HepG2 (cell line): ENCODE data around the gene MAP10. TPM values are rescaled to one million over a fixed set of nuclear protein-coding genes. Genes with fewer than 3 reads are reported as not detected.

ENCODE experiments used
- ATAC-seq: fragments of 200-7000 bp; cut with Tn5 transposase; 3 replicates; pipeline ENCODE4 v1.9.1; 2020; ENCODE audit warnings: mild to moderate bottlenecking, moderate library complexity
- BruUV-seq: library from RNA; stranded (reverse); fragments of 400-500 nt; replicated peaks from 2 replicates; lab custom pipeline; 2021; lab: Mats Ljungman, UMichigan
- CTCF ChIA-PET: fragments of 300-600 bp; formaldehyde crosslinking; extraction: SDS; loops from one replicate; lab custom pipeline; 2021; ENCODE audit warnings: low total read pairs, inconsistent platforms, low intra/inter-chr PET ratio; lab: Yijun Ruan, JAX
- POLR2A ChIA-PET: fragments of 350-600 bp; sonication (Branson Sonifier 250); formaldehyde crosslinking; loops from one replicate; lab custom pipeline; 2020; ENCODE audit warnings: antibody characterized with exemption, inconsistent platforms; lab: Yijun Ruan, JAX
- DNase-seq: peaks from one replicate; pipeline ENCODE4 v3.0.0-alpha.2; 2015; ENCODE audit warnings: low spot score
- FAIRE-seq: peaks from 3 replicates; lab custom pipeline; 2011; peaks lifted over from hg19 to GRCh38; lab: Jason Lieb, UNC
- H2AFZ ChIP-seq: one replicate; pipeline ENCODE4 v1.6.1; 2011; ENCODE audit warnings: low read length, inconsistent platforms
- H3K27ac ChIP-seq: fragments of 300-600 bp; 3 replicates; pipeline ENCODE4 v1.8.0; 2011; ENCODE audit warnings: mixed run types, mild to moderate bottlenecking, mixed read lengths, low read length, inconsistent platforms; ENCODE audit not compliant: insufficient read depth; ENCODE audit errors: extremely low read length
- H3K27me3 ChIP-seq, 2 experiments: fragments of 200-600 bp in 1 of 2; 2 replicates in 1 of 2; 3 replicates in 1 of 2; pipeline versions ENCODE4 v1.6.0 to v1.8.0; 2011; ENCODE audit warnings: low read length in 2 of 2, mild to moderate bottlenecking in 2 of 2, moderate library complexity in 2 of 2, inconsistent platforms in 1 of 2; ENCODE audit not compliant: insufficient read depth in 2 of 2, control insufficient read depth in 1 of 2
- H3K36me3 ChIP-seq, 2 experiments: fragments of 200-600 bp in 1 of 2; replicated peaks in 1 of 2; 2 replicates in 1 of 2; 3 replicates in 1 of 2; pipeline versions ENCODE4 v1.5.1 to v1.8.0; 2011; ENCODE audit warnings: low read length in 2 of 2, inconsistent platforms in 1 of 2; ENCODE audit not compliant: insufficient read depth in 2 of 2, control insufficient read depth in 1 of 2
- H3K4me1 ChIP-seq: 2 replicates; pipeline ENCODE4 v1.5.1; 2012; ENCODE audit warnings: low read length, inconsistent platforms; ENCODE audit not compliant: insufficient read depth
- H3K4me2 ChIP-seq: 2 replicates; pipeline ENCODE4 v1.6.0; 2011; ENCODE audit warnings: low read depth, low read length, inconsistent platforms
- H3K4me3 ChIP-seq, 3 experiments: fragments of 200-600 bp in 1 of 3; sonication (generic), shearing (Covaris generic) in 1 of 3; replicated peaks in 1 of 3; 2 replicates each; pipeline ENCODE4 v1.5.1; 2011 to 2016; ENCODE audit warnings: low read length in 3 of 3, inconsistent platforms in 2 of 3, low read depth in 2 of 3, mild to moderate bottlenecking in 2 of 3, control low read depth in 1 of 3, mixed read lengths in 1 of 3; ENCODE audit not compliant: insufficient read depth in 1 of 3
- H3K79me2 ChIP-seq: one replicate; pipeline ENCODE4 v1.6.1; 2011; ENCODE audit warnings: low read length, inconsistent platforms; ENCODE audit not compliant: insufficient read depth
- H3K9ac ChIP-seq: 2 replicates; pipeline ENCODE4 v1.6.0; 2011; ENCODE audit warnings: mild to moderate bottlenecking, low read depth, low read length, inconsistent platforms; ENCODE audit not compliant: insufficient read depth
- H3K9me3 ChIP-seq: 2 replicates; pipeline ENCODE4 v1.5.1; 2012; ENCODE audit warnings: mild to moderate bottlenecking, low read length
- H4K20me1 ChIP-seq: 2 replicates; pipeline ENCODE4 v1.6.0; 2011; ENCODE audit warnings: inconsistent platforms, mild to moderate bottlenecking, low read length, moderate library complexity; ENCODE audit not compliant: insufficient read depth
- BATF2 ChIP-seq: sonication (generic); formaldehyde crosslinking; IDR thresholded peaks from 2 replicates; pipeline ENCODE4 v1.8.0; 2022; ENCODE audit warnings: mild to moderate bottlenecking, missing genetic modification reagents, moderate library complexity
- FIP1L1 ChIP-seq: fragments of 200-400 bp; formaldehyde crosslinking; IDR thresholded peaks from 2 replicates; pipeline ENCODE4 v1.6.1; 2018; ENCODE audit warnings: low read depth, mild to moderate bottlenecking, low read length, moderate library complexity, borderline replicate concordance; ENCODE audit not compliant: insufficient read depth
- FOXP4 ChIP-seq: sonication (generic); formaldehyde crosslinking; IDR thresholded peaks from 2 replicates; pipeline ENCODE4 v1.4.0; 2020; ENCODE audit warnings: missing genetic modification reagents
- HDAC1 ChIP-seq: sonication (generic); formaldehyde crosslinking; IDR thresholded peaks from 2 replicates; pipeline ENCODE4 v1.5.1; 2020; ENCODE audit warnings: mild to moderate bottlenecking, missing genetic modification reagents
- KDM4B ChIP-seq: sonication (generic); formaldehyde crosslinking; IDR thresholded peaks from 2 replicates; pipeline ENCODE4 v1.4.0; 2020; ENCODE audit warnings: missing genetic modification reagents
- MXD1 ChIP-seq: sonication (generic); formaldehyde crosslinking; IDR thresholded peaks from 2 replicates; pipeline ENCODE4 v1.4.0; 2020; ENCODE audit warnings: mild to moderate bottlenecking, missing genetic modification reagents
- PAX8 ChIP-seq: sonication (generic); formaldehyde crosslinking; IDR thresholded peaks from 2 replicates; pipeline ENCODE4 v1.8.0; 2022; ENCODE audit warnings: mild to moderate bottlenecking, missing genetic modification reagents, borderline replicate concordance
- PHF21A ChIP-seq: sonication (generic); formaldehyde crosslinking; IDR thresholded peaks from 2 replicates; pipeline ENCODE4 v1.5.0; 2020; ENCODE audit warnings: mild to moderate bottlenecking, missing genetic modification reagents
- U2AF1 ChIP-seq: fragments of 200-400 bp; formaldehyde crosslinking; optimal IDR thresholded peaks from 2 replicates; pipeline ENCODE3; 2017; ENCODE audit warnings: mild to moderate bottlenecking, low read depth, low read length
- ZBTB39 ChIP-seq: sonication (generic); formaldehyde crosslinking; IDR thresholded peaks from 2 replicates; pipeline ENCODE4 v1.5.0; 2020; ENCODE audit warnings: missing genetic modification reagents
- ZGPAT ChIP-seq: IDR thresholded peaks from 2 replicates; pipeline ENCODE4 v1.6.1; 2016; ENCODE audit warnings: mild to moderate bottlenecking
- ZNF234 ChIP-seq: sonication (generic); formaldehyde crosslinking; conservative IDR thresholded peaks from 2 replicates; pipeline ENCODE4 v1.5.1; 2020; ENCODE audit warnings: mild to moderate bottlenecking, missing genetic modification reagents
- ZNF451 ChIP-seq: sonication (generic); formaldehyde crosslinking; IDR thresholded peaks from 2 replicates; pipeline ENCODE4 v1.5.0; 2020; ENCODE audit warnings: mild to moderate bottlenecking, missing genetic modification reagents
- ZNF543 ChIP-seq: sonication (generic); formaldehyde crosslinking; IDR thresholded peaks from 2 replicates; pipeline ENCODE4 v1.4.0; 2020; ENCODE audit warnings: mild to moderate bottlenecking, missing genetic modification reagents
- ZSCAN31 ChIP-seq: sonication (generic); formaldehyde crosslinking; IDR thresholded peaks from 2 replicates; pipeline ENCODE4 v1.5.0; 2020; ENCODE audit warnings: low read depth, mild to moderate bottlenecking, missing genetic modification reagents
- WGBS: methylation state at CpG from one replicate; pipeline ENCODE4 v1.1.6; 2017; ENCODE audit warnings: low lambda C conversion rate; 5-methylcytosine and 5-hydroxymethylcytosine counted together
- in situ Hi-C: cut with HindIII; loops from 2 replicates; pipeline ENCODE4 v1.10.0; 2017; ENCODE audit warnings: low pct_unique_long_range_greater_than_20kb; ENCODE audit not compliant: extremely low pct_ligation_motif_present
- intact Hi-C: fragments of 100-400 bp; cut with micrococcal nuclease; formaldehyde crosslinking; loops from one replicate; pipeline ENCODE4 v1.10.0; 2022; ENCODE audit not compliant: unreplicated experiment
- polyA plus RNA-seq, 8 experiments: library from polyadenylated mRNA; depleted of rRNA in 3 of 8; stranded (reverse) in 7 of 8; unstranded in 1 of 8; fragments of >200 nt; fragmentation: Illumina TruSeq in 4 of 8; extraction: Trizol in 4 of 8; gene quantifications; 2 replicates each; pipeline versions ENCODE4 v1.2.1 to v1.2.3, GENCODE V29; 2011 to 2016; ENCODE audit warnings: low read depth in 4 of 8, missing spikeins in 1 of 8, mixed read lengths in 1 of 8; ENCODE audit not compliant: insufficient read depth in 1 of 8
- total RNA-seq, 5 experiments: library from RNA; depleted of rRNA; stranded (reverse); fragments of >200 nt; fragmentation: Illumina TruSeq; extraction: Trizol; gene quantifications; 2 replicates each; pipeline ENCODE4 v1.2.3, GENCODE V29; 2016; ENCODE audit warnings: low read depth in 1 of 5

The MAP10 gene
- total and polyA plus RNA-seq, 2 of the 13 experiments (the other 11 are each of a cell fraction or from before 2014, with no cell fraction given) = not detected

GRCh38 chr1:232822530-232822929 is 17.3 kb downstream of the MAP10 start (continued):
- no peak for TF ChIP-seq MXD1 (CRISPR knock-in tag)

- ATAC-seq (no peak), DNase-seq (no peak), FAIRE-seq (no peak)
- no peak overlapping the region for H2AFZ ChIP-seq
- no peak overlapping the region for H3K4me2 ChIP-seq
- 0 out of 2 replicates have a peak, but pooled peaks cover 7% of the 10 kb centered on the region for H3K4me1 ChIP-seq
- H3K9ac ChIP-seq = no peak overlapping the region
- no peaks in the 10 kb centered on the region for H4K20me1 ChIP-seq
- intact Hi-C loops (no loop called here), in situ Hi-C loops (no loop called here)
- H3K36me3 ChIP-seq = no peaks in the 10 kb centered on the region
- POLR2A ChIA-PET = no interaction called here
- no peak overlapping the region for H3K27ac ChIP-seq
- no peaks in the 10 kb centered on the region for H3K79me2 ChIP-seq
- whole genome bisulfite sequencing = 0% methylated on average over 1 of the region's 1 CpG
- H3K4me3 ChIP-seq = no peak overlapping the region
- CTCF ChIA-PET = no interaction called here
- H3K27me3 ChIP-seq = no peaks in the 10 kb centered on the region
- BruUV-seq = no TSS peak
- H3K9me3 ChIP-seq = no peaks in the 10 kb centered on the region
- TF ChIP-seq FOXP4 (CRISPR knock-in tag) (no peak), PHF21A (no peak), BATF2 (no peak), ZNF543 (no peak), FIP1L1 (no peak), ZNF234 (CRISPR knock-in tag) (no peak), ZSCAN31 (CRISPR knock-in tag) (no peak), ZBTB39 (CRISPR knock-in tag) (no peak), ZNF451 (CRISPR knock-in tag) (no peak), ZGPAT (CRISPR knock-in tag) (no peak), U2AF1 (no peak), HDAC1 (CRISPR knock-in tag) (no peak), PAX8 (CRISPR knock-in tag) (no peak), KDM4B (no peak)
Observed at GRCh38 chr1:232826318-232826717, 21.1 kb downstream of the MAP10 start.
